Right atrium auricular region (tissue), 2 donors: ENCODE data around the gene DDIT3. TPM values are rescaled to one million over a fixed set of nuclear protein-coding genes. Genes with fewer than 3 reads are reported as not detected.
A peak's percentile ranks its signal among the peaks of the same experiment; 100 is the strongest.

Experiments
- DNase-seq: peaks from one replicate; pipeline ENCODE4 v3.0.0-alpha.2; 2019; ENCODE audit warnings: low spot score
- H3K27ac ChIP-seq, 2 donors: fragments of 200-600 bp; sonication (generic); 1 replicate in 1 of 2; 2 replicates in 1 of 2; pipeline ENCODE4 v1.5.1; 2016 to 2019
- H3K27me3 ChIP-seq, 2 donors: fragments of 200-600 bp; sonication (generic); one replicate each; pipeline versions ENCODE4 v1.5.1 to v1.6.0; 2017 to 2019
- H3K36me3 ChIP-seq: fragments of 200-600 bp; sonication (generic); one replicate; pipeline ENCODE4 v1.5.1; 2016
- H3K4me1 ChIP-seq, 2 donors: fragments of 200-600 bp; sonication (generic); one replicate each; pipeline versions ENCODE4 v1.5.1 to v1.6.0; 2017 to 2019
- H3K4me3 ChIP-seq, 2 donors: fragments of 200-600 bp; sonication (generic); 1 replicate in 1 of 2; 2 replicates in 1 of 2; pipeline ENCODE4 v1.5.1; 2017 to 2019; ENCODE audit warnings: mild to moderate bottlenecking in 1 of 2, moderate library complexity in 1 of 2
- H3K9me3 ChIP-seq, 2 donors: fragments of 200-600 bp; sonication (generic); one replicate each; pipeline ENCODE4 v1.5.1; 2019
- CTCF ChIP-seq, 2 donors: fragments of 200-600 bp; sonication (generic); IDR thresholded peaks; one replicate each; pipeline ENCODE4 v1.5.1; 2019; ENCODE audit warnings: antibody characterized with exemption in 2 of 2
- total RNA-seq, 2 donors: library from RNA; depleted of rRNA; stranded (reverse); fragments of >200 nt; gene quantifications; one replicate each; pipeline ENCODE4 v1.1.0, GENCODE V29; 2016

The DDIT3 gene
- total RNA-seq, 2 donors from 2014 or later = 19.8 to 25.0 TPM

- no peak overlapping the region for H3K27ac ChIP-seq
- no peak for TF ChIP-seq CTCF (IDR thresholded peaks at IDR 0.05)
- no peak overlapping the region for H3K4me3 ChIP-seq
- H3K9me3 ChIP-seq = no peaks in the 10 kb centered on the region
- peaks cover 0 to 6% of the 10 kb centered on the region in 2 donors for H3K4me1 ChIP-seq
- H3K27me3 ChIP-seq = no peaks in the 10 kb centered on the region
- H3K36me3 ChIP-seq = no peaks in the 10 kb centered on the region
- DNase-seq = no peak
Measured at GRCh38 chr12:57483466-57483865, 36.8 kb downstream of the DDIT3 start.

- DNase-seq = no peak
- TF ChIP-seq CTCF (IDR thresholded peaks at IDR 0.05) = no peak
- Histone ChIP-seq H3K27ac (no peak overlapping the region), H3K36me3 (no peaks in the 10 kb centered on the region), H3K27me3 (peaks cover 0 to 4% of the 10 kb centered on the region in 2 donors), H3K4me3 (no peak overlapping the region), H3K4me1 (no peaks in the 10 kb centered on the region), H3K9me3 (no peaks in the 10 kb centered on the region)
Measured at GRCh38 chr12:57481671-57482070, 38.6 kb downstream of the DDIT3 start.

GRCh38 chr12:57479376-57480115 is 40.8 kb downstream of the DDIT3 start, which contains the start of gene ARHGAP9:
Gene ARHGAP9 (minus strand): TSS chr12:57479866. CDS start chr12:57479406, 460 bp downstream.
- Histone ChIP-seq H3K36me3 (no peaks in the 10 kb centered on the region), H3K4me1 (peaks cover 0 to 18% of the 10 kb centered on the region in 2 donors), H3K4me3 (no peak within 1 kb of the TSS), H3K27me3 (peaks cover 16 to 20% of the 10 kb centered on the region in 2 donors), H3K9me3 (no peaks in the 10 kb centered on the region), H3K27ac (peak within 1 kb of the TSS; percentile 7 to 49)
- no peak for DNase-seq
- TF ChIP-seq CTCF (IDR thresholded peaks at IDR 0.05) = no peak

DNA sequence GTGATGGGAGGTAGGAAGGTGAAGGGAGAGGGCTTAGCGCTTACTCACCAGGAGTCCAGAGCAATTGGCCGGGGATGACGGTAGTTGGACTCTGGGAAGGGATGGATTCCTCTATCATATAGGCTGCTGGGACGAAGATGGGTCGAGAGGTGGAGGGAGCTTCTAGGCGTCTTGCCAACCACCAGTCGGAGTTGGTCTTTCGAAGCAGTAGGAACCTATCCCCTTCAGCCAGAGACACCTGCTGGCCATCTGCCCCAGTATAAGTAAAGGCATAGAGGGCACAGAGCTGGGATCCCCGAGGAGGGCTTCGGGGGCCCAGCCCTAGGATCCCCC is 41.3 kb downstream of the DDIT3 start:
- H3K4me3 ChIP-seq = no peak overlapping the region
- H3K27me3 ChIP-seq = peaks cover 16 to 24% of the 10 kb centered on the region in 2 donors
- no peak for DNase-seq
- peaks cover 0 to 18% of the 10 kb centered on the region in 2 donors for H3K4me1 ChIP-seq
- peak overlapping the region; percentile 3 to 7 for H3K27ac ChIP-seq
- TF ChIP-seq CTCF (IDR thresholded peaks at IDR 0.05) = no peak
- no peaks in the 10 kb centered on the region for H3K36me3 ChIP-seq
- no peaks in the 10 kb centered on the region for H3K9me3 ChIP-seq

DNA sequence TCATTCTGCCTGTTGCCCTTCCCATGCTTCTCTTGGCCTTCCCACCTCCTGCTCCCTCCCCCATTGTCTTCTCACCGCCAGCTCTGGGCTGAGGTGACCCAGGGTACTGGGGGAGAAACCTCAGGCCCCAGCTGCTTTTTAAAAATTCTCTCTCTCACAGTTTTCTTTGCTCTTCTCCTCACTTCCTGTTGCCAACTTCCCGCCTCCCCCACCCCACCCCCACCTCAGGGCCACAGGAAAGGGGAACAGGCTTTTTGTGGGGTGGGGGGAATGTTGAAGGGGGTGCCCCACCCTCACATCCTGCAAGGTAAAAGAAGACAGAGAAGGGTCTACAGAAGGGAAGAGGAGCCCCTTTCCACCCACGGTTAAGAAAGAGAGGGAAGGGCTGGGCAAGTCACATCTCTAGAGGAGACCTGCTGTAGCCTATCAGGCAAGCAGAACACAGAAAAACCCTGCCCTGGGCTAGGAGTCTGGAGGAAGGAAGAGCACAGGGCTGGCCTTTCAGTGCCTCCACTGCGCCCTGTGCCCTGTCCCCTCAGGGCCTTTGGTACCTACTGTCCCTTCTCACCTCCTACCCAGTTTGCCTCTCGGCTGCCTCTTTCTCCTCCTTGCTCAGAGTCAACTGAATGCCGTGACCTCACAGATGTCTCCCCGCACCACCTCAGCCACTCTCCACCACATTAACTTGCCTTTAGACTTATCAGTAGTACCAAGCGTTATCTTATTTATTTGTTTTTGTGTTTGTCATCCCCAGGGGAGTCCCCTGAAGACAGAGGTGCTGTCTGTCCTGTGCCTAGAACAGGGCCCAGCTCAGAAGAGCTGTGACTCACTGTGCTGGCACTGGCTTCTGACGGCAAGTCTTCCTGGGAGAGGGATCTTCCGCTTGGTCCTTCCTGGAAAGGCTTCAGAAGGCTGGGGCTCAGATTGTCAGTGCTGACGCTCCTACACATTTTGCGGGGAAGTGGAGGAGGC is 42.3 kb downstream of the DDIT3 start:
- Histone ChIP-seq H3K27me3 (peaks cover 16 to 24% of the 10 kb centered on the region in 2 donors), H3K4me3 (peak overlapping the region; percentile 24 to 44), H3K36me3 (no peaks in the 10 kb centered on the region), H3K9me3 (no peaks in the 10 kb centered on the region), H3K4me1 (peaks cover 0 to 18% of the 10 kb centered on the region in 2 donors), H3K27ac (peak overlapping the region; percentile 39 to 49)
- DNase-seq = no peak
- no peak for TF ChIP-seq CTCF (IDR thresholded peaks at IDR 0.05)
